ENCODE results near the gene PPIL1.

PPIL1 gene

GRCh38 chr6:36855750-36856149, 18.9 kb downstream of the PPIL1 start:
- DNase-seq (ENCODE audit: low read depth), result no peak

GRCh38 chr6:36853325-36853724, 21.3 kb downstream of the PPIL1 start:
- no peak for DNase-seq (ENCODE audit: low read depth)

DNA sequence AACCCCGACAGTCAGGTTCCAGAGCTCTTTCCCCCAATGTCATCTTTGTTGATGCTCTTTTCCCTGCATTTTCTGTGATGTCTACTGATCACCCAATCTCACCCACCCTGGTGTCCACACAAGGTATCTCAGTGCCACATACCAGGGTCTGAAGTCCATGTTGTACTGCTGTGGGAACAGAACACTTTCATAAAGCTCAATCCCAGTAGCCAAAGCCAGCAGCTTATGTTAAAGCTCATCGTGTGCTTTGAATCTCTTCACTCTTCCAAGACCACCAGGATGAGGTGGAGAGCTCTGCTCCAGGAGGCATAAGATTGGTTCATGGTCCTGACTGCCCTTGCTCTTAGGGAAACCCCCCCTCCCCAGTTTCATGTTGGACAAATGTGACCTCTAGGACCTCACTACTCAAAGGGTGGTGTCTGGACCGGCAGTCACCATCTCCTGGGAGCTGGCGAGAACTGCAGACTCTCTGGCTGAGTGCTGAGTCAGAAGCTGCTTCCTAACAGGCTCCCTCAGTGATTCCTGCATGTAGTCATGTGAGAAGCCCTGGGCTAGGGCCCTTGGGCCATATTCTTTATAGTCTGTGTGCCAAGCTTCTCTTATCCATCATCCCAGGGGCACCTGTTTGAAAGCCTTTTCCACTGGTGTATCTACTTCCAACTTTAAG, 22.0 kb downstream of the PPIL1 start:
- DNase-seq (ENCODE audit: low read depth), result no peak

DNA sequence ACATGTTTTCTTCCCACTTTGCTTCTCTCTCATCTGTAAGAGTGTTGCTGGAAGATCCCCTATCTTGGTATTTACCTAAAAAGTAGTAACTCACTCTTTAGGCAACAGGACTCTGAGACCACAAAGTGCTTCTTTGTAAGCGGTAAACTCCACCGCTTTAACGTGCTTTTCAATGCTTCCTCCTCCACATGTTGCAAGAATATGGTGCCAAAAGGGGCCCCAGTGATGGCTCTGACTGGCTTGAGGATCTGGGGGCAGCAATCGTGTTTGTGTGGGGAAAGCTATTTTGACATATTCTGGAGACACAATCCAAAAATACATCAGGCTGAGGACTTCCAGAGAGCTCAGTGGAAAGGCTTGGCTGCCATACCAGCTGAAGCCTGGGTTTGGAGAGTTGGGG, 23.0 kb downstream of the PPIL1 start:
- DNase-seq (ENCODE audit: low read depth), result no peak

GRCh38 chr6:36851149-36851614, 23.4 kb downstream of the PPIL1 start:
- no peak for DNase-seq (ENCODE audit: low read depth)

- DNase-seq (ENCODE audit: low read depth), result no peak
Observed at GRCh38 chr6:36850021-36850420, 24.6 kb downstream of the PPIL1 start.

- no peak for DNase-seq (ENCODE audit: low read depth)
Observed at GRCh38 chr6:36848658-36849441, 25.8 kb downstream of the PPIL1 start.

DNA sequence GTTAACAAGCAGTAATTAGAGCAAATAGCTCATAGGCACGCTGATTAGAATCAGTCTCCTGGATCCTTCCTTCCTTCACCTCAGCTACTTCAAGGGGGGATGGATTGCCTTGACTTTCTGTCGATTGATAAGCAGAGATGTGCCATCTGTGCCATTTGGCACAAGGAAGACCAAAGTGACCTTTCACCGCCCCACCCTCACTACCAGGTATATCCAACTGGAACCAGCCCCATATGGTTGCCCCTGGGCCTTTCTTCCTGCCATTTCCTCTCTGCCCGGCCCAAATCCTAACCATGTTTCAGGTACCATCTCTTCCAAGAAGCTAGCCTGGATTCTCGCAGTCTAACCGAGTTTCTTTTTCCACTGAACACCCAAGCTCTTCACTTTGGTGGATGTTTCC, 26.6 kb downstream of the PPIL1 start:
- DNase-seq (ENCODE audit: low read depth), result no peak

GRCh38 chr6:36847152-36847551, 27.5 kb downstream of the PPIL1 start:
- DNase-seq (ENCODE audit: low read depth), result no peak

- no peak for DNase-seq (ENCODE audit: low read depth)
Observed at GRCh38 chr6:36845233-36845632, 29.4 kb downstream of the PPIL1 start.

- no peak for DNase-seq (ENCODE audit: low read depth)
Observed at GRCh38 chr6:36844232-36845170, 30.1 kb downstream of the PPIL1 start.

DNA sequence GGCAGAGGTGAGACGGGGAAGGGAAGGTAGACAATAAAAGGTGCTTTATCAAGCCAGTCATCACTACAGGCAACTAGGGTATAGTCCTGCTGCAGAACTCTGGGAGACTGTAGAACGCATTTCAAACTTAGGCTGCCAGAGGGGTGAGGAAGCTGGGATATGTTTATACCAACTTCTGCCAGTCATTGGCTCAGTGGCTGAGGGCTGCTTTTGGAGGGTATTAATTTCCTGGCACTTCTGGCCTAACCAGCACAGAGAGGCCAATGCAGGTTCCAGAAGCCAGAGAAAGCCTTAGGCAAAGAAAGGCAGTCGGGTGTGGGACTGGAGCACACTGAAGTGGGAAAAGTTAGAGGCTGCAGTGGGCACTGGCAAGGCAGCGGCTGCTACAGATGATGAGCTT, 31.4 kb downstream of the PPIL1 start:
- no peak for DNase-seq (ENCODE audit: low read depth)

DNA sequence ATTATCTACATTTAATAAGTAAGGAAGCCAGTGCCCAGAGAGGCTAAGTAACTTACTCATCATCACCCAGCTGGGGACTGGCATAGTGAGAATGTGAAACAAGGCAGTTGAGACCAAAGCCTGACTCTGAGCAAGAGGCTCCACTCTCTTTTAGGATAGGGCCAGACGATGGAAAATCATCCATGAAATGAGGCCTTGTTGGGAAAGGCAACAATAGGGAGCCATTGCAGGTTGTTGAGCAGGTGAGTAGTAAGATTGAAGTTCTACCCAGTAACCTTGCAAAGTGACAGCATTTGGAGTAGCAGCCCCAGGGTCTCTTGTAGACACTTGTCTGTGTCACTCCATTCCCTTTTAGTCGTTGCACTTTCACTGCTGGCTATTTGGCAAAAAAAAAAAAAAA, 32.8 kb downstream of the PPIL1 start:
- DNase-seq (ENCODE audit: low read depth), result no peak

DNA sequence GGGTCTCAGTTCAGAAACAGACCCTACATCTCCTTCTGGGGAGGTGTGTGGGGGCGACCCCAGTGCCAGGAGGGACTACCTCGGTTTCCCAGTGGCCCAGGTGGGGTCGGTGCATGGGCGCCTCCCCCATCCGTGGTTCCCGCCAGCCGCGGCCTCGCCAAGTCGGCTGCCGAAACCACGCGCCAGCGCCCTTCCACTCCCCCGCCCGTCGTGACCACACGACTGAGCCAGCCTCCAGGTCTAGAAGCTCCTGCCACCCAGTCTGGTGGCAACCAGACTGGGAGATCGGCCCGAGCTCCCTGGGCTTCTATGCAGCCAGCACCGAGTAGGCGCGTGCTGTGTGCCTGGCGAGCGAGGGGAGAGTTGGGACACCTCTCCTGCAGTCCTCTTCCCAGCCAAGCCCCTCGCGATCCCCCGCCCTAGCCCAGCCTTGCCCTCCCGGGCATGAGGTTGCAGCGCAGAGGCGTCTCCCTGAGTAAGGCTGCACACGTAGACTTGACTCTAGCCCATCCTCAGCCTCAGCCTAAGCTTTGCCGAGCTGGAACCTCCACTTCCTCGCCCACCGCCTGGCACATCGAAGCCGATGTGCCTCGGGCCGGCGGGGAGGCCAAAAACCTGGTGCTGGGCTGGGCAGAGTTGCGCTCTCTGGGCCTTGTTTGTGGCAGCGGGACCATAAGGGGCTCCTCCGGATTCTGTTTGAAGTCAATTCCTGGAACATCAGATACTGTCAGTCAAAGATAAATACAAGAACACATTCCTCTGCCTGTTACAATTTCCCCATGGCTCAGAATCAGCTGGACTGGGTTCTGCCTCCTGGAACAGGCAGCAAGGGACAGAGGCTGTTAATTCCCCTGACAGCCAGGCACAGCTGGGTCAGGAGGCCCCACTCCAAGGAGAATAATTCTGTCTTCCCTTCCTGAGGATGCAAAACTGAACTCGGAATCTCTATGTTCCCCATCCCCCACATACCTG, 33.9 kb downstream of the PPIL1 start:
- no peak for DNase-seq (ENCODE audit: low read depth)

- DNase-seq (ENCODE audit: low read depth), result no peak
Observed at GRCh38 chr6:36839749-36840431, 34.7 kb downstream of the PPIL1 start.

DNA sequence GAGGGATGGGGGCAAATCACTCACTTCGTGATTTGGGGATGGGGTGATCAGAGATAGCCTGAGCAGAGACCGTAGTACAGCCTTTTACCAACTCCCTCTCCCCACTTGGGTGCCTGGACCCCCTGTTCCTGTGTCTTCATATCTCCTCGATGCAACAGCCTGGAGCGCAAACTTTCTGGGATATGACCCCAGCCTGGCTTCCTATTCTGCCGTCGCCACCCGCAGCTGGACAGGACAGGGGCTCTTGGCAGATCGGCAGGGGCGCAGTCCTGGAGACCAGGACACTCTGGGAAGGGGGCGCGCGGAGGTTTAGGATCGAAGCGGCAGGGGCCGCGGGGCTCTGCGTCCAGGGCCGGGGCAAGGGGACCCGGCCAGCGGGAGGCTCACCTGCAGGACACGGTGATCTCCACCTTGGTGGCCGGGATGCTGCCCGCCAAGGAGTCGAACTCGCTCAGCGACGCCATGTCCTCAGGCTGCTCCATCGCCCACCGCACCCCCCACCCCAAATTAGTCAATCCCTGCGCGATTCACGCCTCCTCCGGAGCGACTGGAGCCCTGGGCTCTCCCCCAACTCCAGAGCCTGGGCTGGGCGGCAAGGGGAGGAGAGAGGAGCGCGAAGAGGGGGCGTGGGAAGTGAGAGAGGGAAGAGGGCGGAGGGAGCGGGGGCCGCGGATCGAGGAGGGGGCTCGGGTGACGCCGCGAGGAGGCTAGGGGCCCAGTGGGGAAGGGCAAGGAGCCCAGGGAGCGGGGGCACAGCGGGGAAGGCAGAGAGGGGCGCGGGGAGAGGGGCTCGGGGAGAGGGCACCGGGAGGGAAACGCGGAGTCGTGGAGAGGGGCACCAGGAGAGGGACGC, 35.5 kb downstream of the PPIL1 start, which contains the start of gene CPNE5:
Gene CPNE5, minus strand, starts transcription at position 549 of the 853 bp plus-strand sequence. Its CDS starts 67 bp downstream, at position 482.
- DNase-seq (ENCODE audit: low read depth), result no peak

DNA sequence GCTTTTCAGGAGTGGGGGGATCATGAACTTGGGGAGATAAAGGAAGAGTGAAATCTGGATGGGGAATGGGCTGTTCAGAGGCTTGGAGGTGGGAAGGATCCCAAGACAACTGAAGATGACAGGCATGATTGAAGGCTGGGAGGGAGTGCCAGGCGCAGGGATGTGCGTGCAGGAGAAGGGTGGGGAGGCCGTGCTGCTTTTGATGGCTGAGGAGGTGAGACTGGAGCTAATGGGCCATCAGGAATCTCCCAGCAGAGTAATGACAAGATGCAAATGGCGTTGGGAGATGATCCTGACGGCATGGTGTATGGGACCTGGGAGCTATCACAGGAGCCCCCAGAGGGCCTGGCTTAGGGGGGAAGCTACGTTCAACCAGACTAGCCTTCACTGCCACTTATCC, 36.9 kb downstream of the PPIL1 start:
- DNase-seq (ENCODE audit: low read depth), result no peak

GRCh38 chr6:36837022-36837339, 37.6 kb downstream of the PPIL1 start:
- DNase-seq (ENCODE audit: low read depth), result no peak

- no peak for DNase-seq (ENCODE audit: low read depth)
Observed at GRCh38 chr6:36836111-36837021, 38.2 kb downstream of the PPIL1 start.
